ENCODE measurements around the gene CCN5.
A peak's percentile ranks its signal among the peaks of the same experiment; 100 is the strongest.

CCN5 gene

DNA sequence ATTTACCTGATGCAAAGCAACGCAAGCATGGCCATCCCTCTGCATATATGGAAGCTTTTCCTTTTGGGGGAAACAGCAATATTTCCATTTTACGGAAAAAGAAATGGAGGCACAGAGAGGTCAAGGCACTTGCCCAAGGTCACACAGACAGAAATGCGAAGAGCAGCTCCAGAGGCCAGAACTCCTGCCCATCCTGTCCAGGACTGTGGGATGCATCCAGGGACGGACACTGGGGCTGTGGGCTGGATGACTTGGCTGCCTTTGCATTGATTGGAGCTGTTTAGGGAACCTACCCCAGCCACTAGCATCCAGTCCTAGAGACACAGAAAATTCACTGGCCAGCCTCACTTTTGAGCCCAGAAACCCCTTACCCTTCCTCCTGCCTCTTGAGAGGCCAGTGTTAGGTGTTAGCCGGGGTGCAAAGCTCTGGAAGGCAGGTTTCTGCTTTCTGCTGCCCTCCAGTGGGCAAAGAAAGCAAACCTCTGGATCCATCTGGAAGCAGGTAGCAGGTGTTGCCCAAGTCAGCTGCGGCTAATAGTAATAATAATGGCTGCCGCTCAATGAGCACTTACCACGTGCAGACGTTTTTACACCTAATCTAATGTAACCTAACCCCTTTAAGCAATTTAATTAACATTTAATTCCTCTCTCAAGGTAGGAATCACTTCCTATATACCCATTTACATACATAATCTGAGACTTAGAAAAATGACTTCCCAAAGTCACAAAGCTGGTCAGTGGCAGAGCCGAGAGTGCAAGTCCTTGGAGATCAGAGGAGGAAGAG, 31.7 kb upstream of the CCN5 start:
- Histone ChIP-seq H4K12ac (ENCODE audit: low read depth, low read length) (no peak overlapping the region), H3K9me3 (ENCODE audit: insufficient read depth, low read depth, low read length) (no peaks in the 10 kb centered on the region), H3K79me1 (ENCODE audit: low read length) (peaks cover 5% of the 10 kb centered on the region), H3K4me1 (ENCODE audit: control insufficient read depth in 1 of 2, insufficient read depth in 2 of 2, low read length in 2 of 2) (peaks cover 2 to 5% of the 10 kb centered on the region in 2 experiments), H3K9ac (ENCODE audit: low read length) (no peak overlapping the region), H2AFZ (ENCODE audit: insufficient read depth, low read length, poor library complexity) (no peak overlapping the region), H3K79me2 (ENCODE audit: control insufficient read depth, insufficient read depth, low read length, poor library complexity) (no peaks in the 10 kb centered on the region), H3K4me2 (ENCODE audit: low read length) (no peak overlapping the region), H3K4me3 (ENCODE audit: low read depth, low read length) (no peak overlapping the region), H3K27ac (ENCODE audit: low read depth, low read length) (no peak overlapping the region), H3K27me3 (ENCODE audit: insufficient read depth, low read length) (no peaks in the 10 kb centered on the region), H3K23ac (ENCODE audit: low read length) (no peak overlapping the region), H2BK12ac (ENCODE audit: low read length) (no peak overlapping the region), H4K8ac (ENCODE audit: low read depth, low read length) (no peak overlapping the region), H3K14ac (ENCODE audit: low read length) (no peak overlapping the region), H3K18ac (ENCODE audit: low read length) (no peak overlapping the region), H4K91ac (ENCODE audit: low read depth, low read length) (no peak overlapping the region), H2BK120ac (ENCODE audit: insufficient read depth, low read length, poor library complexity) (no peak overlapping the region), H3K4ac (ENCODE audit: low read depth, low read length) (no peak overlapping the region), H3K36me3 (ENCODE audit: control insufficient read depth in 1 of 2, insufficient read depth in 2 of 2, low read length in 2 of 2) (no peaks in the 10 kb centered on the region), H2AK5ac (ENCODE audit: low read length) (no peak overlapping the region), H2BK5ac (ENCODE audit: low read depth, low read length, poor library complexity) (no peak overlapping the region)
- DNase-seq = peak in 1 of 2 donors; percentile 50
- no CpG with 5 or more reads among the region's 10 CpGs for WGBS (ENCODE audit: extremely low coverage, insufficient coverage, insufficient read length)

DNA sequence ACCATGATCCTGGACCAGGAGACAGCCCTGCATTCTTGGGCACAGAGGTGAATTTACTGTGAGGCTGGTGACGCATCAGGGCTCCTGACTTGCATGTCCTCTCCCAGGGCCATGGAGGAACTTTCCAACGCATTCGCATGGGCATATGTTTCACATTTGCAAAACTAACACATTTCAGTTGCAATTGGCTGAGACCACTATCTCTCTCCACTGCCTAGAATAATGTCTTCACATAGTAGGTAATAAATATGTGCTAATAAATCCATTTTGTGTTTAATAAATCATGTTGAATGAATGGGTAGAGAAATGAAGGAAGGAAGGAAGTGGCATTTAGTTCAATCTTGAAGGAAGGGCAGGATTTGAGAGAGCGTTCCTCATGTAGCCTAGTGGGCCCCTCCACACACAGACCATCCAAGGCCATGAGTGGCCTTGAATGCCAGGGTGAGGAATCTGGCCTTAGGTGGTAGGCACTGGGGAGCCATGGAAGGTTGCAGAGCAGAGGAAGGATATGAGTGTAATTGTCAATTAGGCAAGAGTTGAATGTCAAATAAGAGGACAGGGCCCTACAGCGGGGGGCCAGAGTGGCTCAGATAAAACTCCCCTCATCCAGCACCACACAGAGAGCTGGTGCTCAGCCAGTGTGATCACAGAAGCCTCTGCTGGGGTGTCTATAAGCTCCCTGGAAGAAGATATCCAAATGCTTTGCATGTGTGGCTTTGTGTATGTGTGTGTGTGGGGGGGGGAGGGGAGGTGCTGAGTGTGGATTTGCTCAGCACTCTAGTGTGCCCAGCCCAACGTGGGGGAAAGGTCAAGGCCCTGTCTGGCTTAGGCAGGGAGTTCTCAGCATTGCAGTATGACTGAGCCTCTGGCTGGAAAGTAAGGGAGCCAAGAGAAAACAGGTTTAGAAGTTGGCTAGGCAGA, 30.9 kb upstream of the CCN5 start:
- H3K4me2 ChIP-seq (ENCODE audit: low read length) = no peak overlapping the region
- no peaks in the 10 kb centered on the region for H3K79me2 ChIP-seq (ENCODE audit: control insufficient read depth, insufficient read depth, low read length, poor library complexity)
- no peak overlapping the region for H4K91ac ChIP-seq (ENCODE audit: low read depth, low read length)
- no peak overlapping the region for H4K12ac ChIP-seq (ENCODE audit: low read depth, low read length)
- H3K23ac ChIP-seq (ENCODE audit: low read length) = no peak overlapping the region
- no peaks in the 10 kb centered on the region for H3K27me3 ChIP-seq (ENCODE audit: insufficient read depth, low read length)
- H3K36me3 ChIP-seq (ENCODE audit: control insufficient read depth in 1 of 2, insufficient read depth in 2 of 2, low read length in 2 of 2) = no peaks in the 10 kb centered on the region
- H3K9me3 ChIP-seq (ENCODE audit: insufficient read depth, low read depth, low read length) = no peaks in the 10 kb centered on the region
- no peak overlapping the region for H2BK12ac ChIP-seq (ENCODE audit: low read length)
- no peak overlapping the region for H4K8ac ChIP-seq (ENCODE audit: low read depth, low read length)
- H2BK5ac ChIP-seq (ENCODE audit: low read depth, low read length, poor library complexity) = no peak overlapping the region
- H3K4me3 ChIP-seq (ENCODE audit: low read depth, low read length) = no peak overlapping the region
- no peaks in the 10 kb centered on the region for H3K4me1 ChIP-seq (ENCODE audit: control insufficient read depth in 1 of 2, insufficient read depth in 2 of 2, low read length in 2 of 2)
- H3K79me1 ChIP-seq (ENCODE audit: low read length) = no peaks in the 10 kb centered on the region
- H3K18ac ChIP-seq (ENCODE audit: low read length) = no peak overlapping the region
- no peak overlapping the region for H3K9ac ChIP-seq (ENCODE audit: low read length)
- H2AK5ac ChIP-seq (ENCODE audit: low read length) = no peak overlapping the region
- H3K4ac ChIP-seq (ENCODE audit: low read depth, low read length) = no peak overlapping the region
- no peak overlapping the region for H2BK120ac ChIP-seq (ENCODE audit: insufficient read depth, low read length, poor library complexity)
- H3K14ac ChIP-seq (ENCODE audit: low read length) = no peak overlapping the region
- H2AFZ ChIP-seq (ENCODE audit: insufficient read depth, low read length, poor library complexity) = no peak overlapping the region
- H3K27ac ChIP-seq (ENCODE audit: low read depth, low read length) = no peak overlapping the region
- no CpG with 5 or more reads among the region's 6 CpGs for WGBS (ENCODE audit: extremely low coverage, insufficient coverage, insufficient read length)
- no peak for DNase-seq

DNA sequence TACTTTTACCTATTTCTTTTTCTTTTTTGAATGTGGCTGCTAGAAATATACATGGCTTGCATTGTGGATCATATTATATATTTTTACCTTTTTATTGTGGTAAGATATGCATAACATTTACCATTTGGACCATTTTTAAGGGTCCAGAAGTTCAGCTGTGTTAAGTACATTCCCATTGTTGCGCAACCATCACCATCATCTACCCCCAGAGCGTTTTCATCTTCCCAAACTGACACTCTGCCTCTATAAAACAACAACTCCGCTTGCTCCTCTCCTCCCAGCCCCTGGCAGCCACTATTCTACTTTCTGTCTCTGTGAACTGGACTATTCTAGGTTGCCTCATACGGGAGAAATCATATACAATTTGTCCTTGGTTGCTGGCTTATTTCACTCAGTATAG, 28.2 kb upstream of the CCN5 start:
- no peak overlapping the region for H3K14ac ChIP-seq (ENCODE audit: low read length)
- no peak overlapping the region for H3K9ac ChIP-seq (ENCODE audit: low read length)
- H2AK5ac ChIP-seq (ENCODE audit: low read length) = no peak overlapping the region
- no peak overlapping the region for H4K91ac ChIP-seq (ENCODE audit: low read depth, low read length)
- H2BK12ac ChIP-seq (ENCODE audit: low read length) = no peak overlapping the region
- H3K23ac ChIP-seq (ENCODE audit: low read length) = no peak overlapping the region
- DNase-seq = no peak
- H4K8ac ChIP-seq (ENCODE audit: low read depth, low read length) = no peak overlapping the region
- no peaks in the 10 kb centered on the region for H3K79me2 ChIP-seq (ENCODE audit: control insufficient read depth, insufficient read depth, low read length, poor library complexity)
- H2BK120ac ChIP-seq (ENCODE audit: insufficient read depth, low read length, poor library complexity) = no peak overlapping the region
- H3K4me2 ChIP-seq (ENCODE audit: low read length) = no peak overlapping the region
- no peak overlapping the region for H2AFZ ChIP-seq (ENCODE audit: insufficient read depth, low read length, poor library complexity)
- no peak overlapping the region for H4K12ac ChIP-seq (ENCODE audit: low read depth, low read length)
- no peak overlapping the region for H2BK5ac ChIP-seq (ENCODE audit: low read depth, low read length, poor library complexity)
- no peak overlapping the region for H3K4me3 ChIP-seq (ENCODE audit: low read depth, low read length)
- H3K27ac ChIP-seq (ENCODE audit: low read depth, low read length) = no peak overlapping the region
- no peak overlapping the region for H3K18ac ChIP-seq (ENCODE audit: low read length)
- peaks cover 2% of the 10 kb centered on the region for H3K79me1 ChIP-seq (ENCODE audit: low read length)
- H3K9me3 ChIP-seq (ENCODE audit: insufficient read depth, low read depth, low read length) = peaks cover 1% of the 10 kb centered on the region
- WGBS (ENCODE audit: extremely low coverage, insufficient coverage, insufficient read length) = no CpG with 5 or more reads among the region's 4 CpGs
- no peak overlapping the region for H3K4ac ChIP-seq (ENCODE audit: low read depth, low read length)
- no peaks in the 10 kb centered on the region for H3K4me1 ChIP-seq (ENCODE audit: control insufficient read depth in 1 of 2, insufficient read depth in 2 of 2, low read length in 2 of 2)
- H3K27me3 ChIP-seq (ENCODE audit: insufficient read depth, low read length) = no peaks in the 10 kb centered on the region
- no peaks in the 10 kb centered on the region for H3K36me3 ChIP-seq (ENCODE audit: control insufficient read depth in 1 of 2, insufficient read depth in 2 of 2, low read length in 2 of 2)

DNA sequence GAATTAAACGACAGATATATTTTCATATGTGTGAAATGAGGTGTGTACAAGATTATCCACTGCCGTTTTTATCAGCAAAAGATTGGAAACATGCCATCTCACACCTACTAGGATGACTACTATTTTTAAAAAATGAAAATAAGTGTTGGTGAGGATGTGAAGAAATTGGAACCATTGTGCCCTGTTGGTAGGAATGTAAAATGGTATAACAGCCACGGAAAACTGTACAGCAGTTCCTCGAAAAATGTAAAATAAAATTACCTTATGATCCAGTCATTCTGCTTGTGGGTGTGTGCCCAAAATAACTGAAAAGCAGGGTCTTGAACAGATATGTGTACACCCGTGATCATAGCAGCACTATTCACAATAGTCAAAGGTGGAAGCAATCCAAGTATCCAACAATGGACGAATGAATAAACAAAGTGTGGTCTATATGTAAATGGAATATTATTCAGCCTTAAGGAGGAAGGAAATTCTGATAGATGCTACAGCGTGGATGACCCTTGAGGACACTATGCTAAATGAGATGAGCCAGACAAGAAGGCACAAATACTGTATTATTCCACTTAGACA, 27.0 kb upstream of the CCN5 start:
- Histone ChIP-seq H3K27ac (ENCODE audit: low read depth, low read length) (no peak overlapping the region), H3K14ac (ENCODE audit: low read length) (no peak overlapping the region), H2BK12ac (ENCODE audit: low read length) (no peak overlapping the region), H4K8ac (ENCODE audit: low read depth, low read length) (no peak overlapping the region), H2AFZ (ENCODE audit: insufficient read depth, low read length, poor library complexity) (no peak overlapping the region), H3K9me3 (ENCODE audit: insufficient read depth, low read depth, low read length) (peaks cover 1% of the 10 kb centered on the region), H2BK5ac (ENCODE audit: low read depth, low read length, poor library complexity) (no peak overlapping the region), H2BK120ac (ENCODE audit: insufficient read depth, low read length, poor library complexity) (no peak overlapping the region), H3K4me1 (ENCODE audit: control insufficient read depth in 1 of 2, insufficient read depth in 2 of 2, low read length in 2 of 2) (peaks cover 3 to 4% of the 10 kb centered on the region in 2 experiments), H3K4ac (ENCODE audit: low read depth, low read length) (no peak overlapping the region), H3K27me3 (ENCODE audit: insufficient read depth, low read length) (no peaks in the 10 kb centered on the region), H4K91ac (ENCODE audit: low read depth, low read length) (no peak overlapping the region), H3K9ac (ENCODE audit: low read length) (no peak overlapping the region), H3K36me3 (ENCODE audit: control insufficient read depth in 1 of 2, insufficient read depth in 2 of 2, low read length in 2 of 2) (no peaks in the 10 kb centered on the region), H3K4me2 (ENCODE audit: low read length) (no peak overlapping the region), H4K12ac (ENCODE audit: low read depth, low read length) (no peak overlapping the region), H3K79me2 (ENCODE audit: control insufficient read depth, insufficient read depth, low read length, poor library complexity) (no peaks in the 10 kb centered on the region), H3K23ac (ENCODE audit: low read length) (no peak overlapping the region), H3K79me1 (ENCODE audit: low read length) (peaks cover 4% of the 10 kb centered on the region), H3K18ac (ENCODE audit: low read length) (no peak overlapping the region), H3K4me3 (ENCODE audit: low read depth, low read length) (no peak overlapping the region), H2AK5ac (ENCODE audit: low read length) (no peak overlapping the region)
- peak in 1 of 2 donors; percentile 32 for DNase-seq
- no CpG with 5 or more reads among the region's 7 CpGs for WGBS (ENCODE audit: extremely low coverage, insufficient coverage, insufficient read length)

All from trophoblast cell (in vitro differentiated cells and primary cell).